ENCODE measurements around the gene DGLUCY. TPM values are rescaled to one million over a fixed set of nuclear protein-coding genes. Genes with fewer than 3 reads are reported as not detected.

DGLUCY gene
- total RNA-seq, 1 experiment from 2014 or later, result 67.0 TPM

- H3K9me3 ChIP-seq (ENCODE audit: control insufficient read depth in 1 of 2, insufficient read depth in 1 of 2, low read depth in 1 of 2, low read length in 2 of 2), result no peaks in the 10 kb centered on the region
- CTCF ChIA-PET, result no interaction called here
Observed at GRCh38 chr14:91180611-91181010, 66.7 kb downstream of the DGLUCY start.

More at GRCh38 chr14:91180611-91181010, 66.7 kb downstream of the DGLUCY start:
- Histone ChIP-seq H3K79me2 (ENCODE audit: insufficient read depth, low read length) (no peaks in the 10 kb centered on the region), H3K27ac (ENCODE audit: low read depth, low read length) (no peak overlapping the region), H3K36me3 (ENCODE audit: control insufficient read depth in 1 of 2, insufficient read depth in 2 of 2, low read length in 2 of 2) (peaks cover 16 to 27% of the 10 kb centered on the region in 2 experiments), H3K4me2 (ENCODE audit: low read length) (no peak overlapping the region), H3K27me3 (ENCODE audit: insufficient read depth, low read length) (no peaks in the 10 kb centered on the region), H3K9me2 (ENCODE audit: insufficient read depth) (no peaks in the 10 kb centered on the region), H4K20me1 (ENCODE audit: insufficient read depth) (no peaks in the 10 kb centered on the region), H3K9ac (ENCODE audit: low read length) (no peak overlapping the region), H3K4me1 (ENCODE audit: control insufficient read depth in 1 of 2, insufficient read depth in 2 of 2, low read length in 2 of 2) (no peaks in the 10 kb centered on the region), H2AFZ (ENCODE audit: low read depth, low read length, poor library complexity, severe bottlenecking) (no peak overlapping the region), H3K4me3 (replicated peaks in 1 of 2; ENCODE audit: low read depth in 1 of 2, low read length in 2 of 2) (no peak overlapping the region)
- no TSS peak for BruUV-seq (replicated peaks)
- RAD21 ChIA-PET (ENCODE audit: low non-redundant PET in 1 of 2, low total read pairs in 2 of 2, uncharacterized antibody in 2 of 2, unreplicated experiment in 2 of 2), result no interaction called here
- ATAC-seq, result no peak
- POLR2A ChIA-PET, result no interaction called here
- no peak for DNase-seq (ENCODE audit: low read depth, low spot score)
- intact Hi-C loops (cut with micrococcal nuclease), result no loop called here
- no peak for TF ChIP-seq ZFX (IDR thresholded peaks at IDR 0.05)
- TF ChIP-seq REST (IDR thresholded peaks at IDR 0.05; ENCODE audit: low read depth), result no peak
- TF ChIP-seq SP1 (IDR thresholded peaks at IDR 0.05; ENCODE audit: low read depth), result no peak
- no peak for TF ChIP-seq CEBPB (IDR thresholded peaks at IDR 0.05; ENCODE audit: low read depth)
- TF ChIP-seq EZH2 (IDR thresholded peaks at IDR 0.05), result no peak
- TF ChIP-seq MAX (IDR thresholded peaks at IDR 0.05), result no peak
- TF ChIP-seq ZNF274 (IDR thresholded peaks at IDR 0.05; ENCODE audit: low read depth, low read length), result no peak
- TF ChIP-seq EZH2phosphoT487 (IDR thresholded peaks at IDR 0.05; ENCODE audit: borderline replicate concordance), result no peak
- TF ChIP-seq CTCF (IDR thresholded peaks at IDR 0.05 in 2 of 3, conservative IDR thresholded peaks at IDR 0.05 in 1 of 3; ENCODE audit: borderline replicate concordance in 1 of 3, insufficient read depth in 1 of 3, low read depth in 2 of 3, low read length in 2 of 3), result no peak
- no peak for TF ChIP-seq RAD21 (IDR thresholded peaks at IDR 0.05; ENCODE audit: low read depth)
- TF ChIP-seq TCF7L2 (IDR thresholded peaks at IDR 0.05; ENCODE audit: borderline replicate concordance, extremely low read depth, insufficient read depth, insufficient read length), result no peak
- no peak for TF ChIP-seq FOSL1 (IDR thresholded peaks at IDR 0.05; ENCODE audit: low read depth)
- TF ChIP-seq EGR1 (IDR thresholded peaks at IDR 0.05; ENCODE audit: low read depth), result no peak
